ENCODE results near the gene DPP10.

GRCh38 chr2:114699423-114699944, 257.0 kb downstream of the DPP10 start:
- TF ChIP-seq TAF1 (IDR thresholded peaks at IDR 0.05; ENCODE audit: borderline replicate concordance, insufficient read depth, low read length) (no peak), POLR2AphosphoS5 (IDR thresholded peaks at IDR 0.05; ENCODE audit: low read depth, low read length) (no peak)
